BLaER1 (cell line): ENCODE data around the gene FAM24A.

Source experiments
- H3K27ac ChIP-seq: shearing (Covaris generic); formaldehyde crosslinking; 2 replicates; pipeline ENCODE4 v1.8.1; 2022
- H3K27me3 ChIP-seq: shearing (Covaris generic); formaldehyde crosslinking; 2 replicates; pipeline ENCODE4 v1.8.1; 2022
- H3K36me3 ChIP-seq: shearing (Covaris generic); formaldehyde crosslinking; 2 replicates; pipeline ENCODE4 v1.8.1; 2022
- H3K4me1 ChIP-seq: shearing (Covaris generic); formaldehyde crosslinking; 2 replicates; pipeline ENCODE4 v1.8.1; 2022
- H3K4me2 ChIP-seq: shearing (Covaris generic); formaldehyde crosslinking; 2 replicates; pipeline ENCODE4 v1.8.1; 2022
- H3K4me3 ChIP-seq: shearing (Covaris generic); formaldehyde crosslinking; 2 replicates; pipeline ENCODE4 v1.8.1; 2022
- H3K9ac ChIP-seq: shearing (Covaris generic); formaldehyde crosslinking; 2 replicates; pipeline ENCODE4 v1.8.1; 2022
- H3K9me3 ChIP-seq: shearing (Covaris generic); formaldehyde crosslinking; 2 replicates; pipeline ENCODE4 v1.8.1; 2022
- H4K20me1 ChIP-seq: shearing (Covaris generic); formaldehyde crosslinking; 2 replicates; pipeline ENCODE4 v1.8.1; 2022
- Cebpa-rat ChIP-seq: shearing (Covaris generic); IDR thresholded peaks from 2 replicates; pipeline ENCODE4 v1.8.1; 2022

Gene FAM24A

DNA sequence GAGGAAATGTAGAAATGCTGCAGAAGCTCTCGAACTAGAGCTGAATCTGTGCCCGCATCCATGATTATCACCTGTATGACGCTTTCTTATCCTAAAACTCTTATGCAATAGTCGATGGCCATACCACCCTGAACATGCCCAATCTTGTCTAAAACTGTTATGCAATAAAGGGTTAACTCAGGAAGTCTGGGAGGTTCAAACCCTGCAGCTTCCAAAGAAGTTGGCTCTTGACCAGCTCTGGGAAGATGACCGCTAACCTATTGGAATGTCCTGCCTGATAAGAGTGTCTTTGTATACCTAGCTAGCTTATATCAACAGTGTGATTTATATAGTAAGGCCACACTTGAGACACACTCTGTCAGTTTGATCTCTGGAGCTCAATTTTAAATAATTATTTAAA lies 47.1 kb downstream of the FAM24A start:
- Histone ChIP-seq H3K27me3 (no peaks in the 10 kb centered on the region), H3K36me3 (peaks cover 4% of the 10 kb centered on the region; the same call in 1 of the 2 replicates), H4K20me1 (no peaks in the 10 kb centered on the region), H3K27ac (no peak overlapping the region), H3K4me3 (no peak overlapping the region), H3K9me3 (peaks cover 10% of the 10 kb centered on the region; the same call in 1 of the 2 replicates), H3K4me1 (peaks cover 18% of the 10 kb centered on the region), H3K4me2 (no peak overlapping the region), H3K9ac (no peak overlapping the region)
- no peak for TF ChIP-seq Cebpa-rat

DNA sequence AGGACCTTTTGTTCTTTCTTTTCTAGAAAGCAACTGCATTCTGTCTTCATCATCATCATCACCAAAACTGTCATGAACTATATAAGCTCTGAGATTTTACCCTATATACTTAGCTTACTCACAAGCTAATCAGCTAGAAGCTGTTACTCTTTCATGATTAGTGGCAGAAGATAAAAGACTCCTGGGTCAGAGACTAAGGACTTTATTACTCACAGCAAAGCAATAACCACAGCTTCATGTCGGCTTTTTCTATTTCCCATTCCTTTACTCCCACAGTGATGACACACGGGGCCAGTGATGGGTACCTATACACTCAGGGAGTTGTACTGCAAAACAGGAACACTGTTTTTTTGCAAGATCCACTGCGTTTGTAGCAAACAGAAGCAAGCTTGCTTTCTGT lies 52.0 kb downstream of the FAM24A start:
- H3K27me3 ChIP-seq: no peaks in the 10 kb centered on the region
- H3K9me3 ChIP-seq: peaks cover 43% of the 10 kb centered on the region
- H3K27ac ChIP-seq: no peak overlapping the region
- no peaks in the 10 kb centered on the region for H4K20me1 ChIP-seq
- TF ChIP-seq Cebpa-rat: no peak
- no peak overlapping the region for H3K4me3 ChIP-seq
- no peak overlapping the region for H3K4me2 ChIP-seq
- no peaks in the 10 kb centered on the region for H3K4me1 ChIP-seq
- H3K9ac ChIP-seq: no peak overlapping the region
- H3K36me3 ChIP-seq: peaks cover 19% of the 10 kb centered on the region
